KOPT-K1 (cell line): ENCODE results near the gene APBB2.
"Not testable (repeated sequence)": the region's sequence is repeated elsewhere in the genome, so short reads cannot be mapped to it uniquely, and the experiment has no call there.

Experiments used
- H3K27ac ChIP-seq: fragments of 200-600 bp; sonication (generic); 2 replicates; pipeline ENCODE4 v1.5.1; 2016; ENCODE audit warnings: antibody characterized with exemption, mild to moderate bottlenecking, low read depth, low read length; ENCODE audit not compliant: poor library complexity, severe bottlenecking
- H3K36me3 ChIP-seq: fragments of 200-600 bp; sonication (generic); 2 replicates; pipeline ENCODE4 v1.5.1; 2017; ENCODE audit warnings: antibody characterized with exemption, mild to moderate bottlenecking, low read length, moderate library complexity; ENCODE audit not compliant: insufficient read depth
- H3K9me3 ChIP-seq: fragments of 200-600 bp; sonication (generic); 2 replicates; pipeline ENCODE4 v1.5.1; 2017; ENCODE audit warnings: antibody characterized with exemption, low read length, mild to moderate bottlenecking; ENCODE audit not compliant: insufficient read depth, poor library complexity, severe bottlenecking

Gene APBB2

DNA sequence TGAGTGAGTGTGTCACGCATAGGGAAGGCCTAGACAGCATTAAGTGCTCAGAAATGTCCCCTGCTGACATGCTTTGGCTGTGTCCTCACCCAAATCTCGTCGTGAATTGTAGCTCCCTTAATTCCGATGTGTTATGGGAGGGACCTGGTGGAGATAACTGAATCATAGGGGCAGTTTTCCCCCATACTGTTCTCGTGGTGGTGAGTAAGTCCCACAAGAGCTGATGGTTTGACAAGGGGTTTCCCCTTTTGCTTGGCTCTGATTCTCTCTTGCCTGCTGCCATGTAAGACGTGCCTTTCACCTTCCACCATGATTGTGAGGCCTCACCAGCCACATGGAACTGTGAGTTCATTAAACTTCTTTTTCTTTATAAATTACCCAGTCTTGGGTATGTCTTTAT lies 386.6 kb downstream of the APBB2 start:
- no peaks in the 10 kb centered on the region for H3K9me3 ChIP-seq
- no peak overlapping the region for H3K27ac ChIP-seq
- no peaks in the 10 kb centered on the region for H3K36me3 ChIP-seq

- no peaks in the 10 kb centered on the region for H3K36me3 ChIP-seq
- H3K9me3 ChIP-seq: no peaks in the 10 kb centered on the region
- H3K27ac ChIP-seq: no peak overlapping the region
Measured at GRCh38 chr4:40826821-40827220, 387.5 kb downstream of the APBB2 start.

DNA sequence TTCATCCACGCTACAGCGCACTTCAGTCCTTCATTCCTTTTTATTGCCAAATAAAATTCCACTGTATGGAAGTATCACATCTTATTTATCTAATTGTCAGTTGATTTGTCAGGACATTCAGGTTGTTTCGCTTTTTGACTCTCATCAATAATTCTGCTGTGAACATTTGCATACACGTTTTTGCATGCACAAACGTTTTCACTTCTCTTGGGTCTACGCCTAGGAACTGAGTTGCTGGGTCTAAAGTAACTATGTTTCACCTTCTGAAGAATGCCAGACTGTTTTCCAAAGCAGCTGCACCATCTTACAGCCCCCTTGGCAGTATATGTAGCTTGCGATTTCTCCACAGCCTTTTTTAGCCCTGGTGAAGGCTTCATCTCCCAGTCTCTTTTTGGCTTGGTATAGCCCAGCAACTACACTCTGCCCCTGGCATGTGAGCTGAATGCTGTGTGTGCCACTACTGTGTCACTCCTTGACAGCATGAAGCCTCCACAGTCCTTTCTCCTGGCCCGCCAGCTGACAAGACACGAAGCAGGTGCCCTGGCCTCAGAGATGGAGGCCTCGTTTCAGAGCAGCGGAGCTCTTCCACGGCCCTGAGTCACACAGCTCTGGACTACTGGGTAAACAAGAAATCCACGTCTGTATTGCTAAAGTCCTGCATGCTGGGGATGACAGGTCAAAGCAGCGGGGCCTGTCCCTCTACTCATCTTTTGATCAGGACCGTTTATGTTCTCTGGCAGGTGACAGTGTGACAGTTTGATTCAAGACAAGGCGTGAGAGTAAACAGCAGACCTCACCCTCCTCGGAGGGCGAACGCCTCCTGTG lies 389.1 kb downstream of the APBB2 start:
- H3K9me3 ChIP-seq: no peaks in the 10 kb centered on the region
- no peaks in the 10 kb centered on the region for H3K36me3 ChIP-seq
- H3K27ac ChIP-seq: no peak overlapping the region

- Histone ChIP-seq H3K36me3 (no peaks in the 10 kb centered on the region), H3K9me3 (no peaks in the 10 kb centered on the region), H3K27ac (no peak overlapping the region)
Measured at GRCh38 chr4:40822420-40823166, 391.7 kb downstream of the APBB2 start.

DNA sequence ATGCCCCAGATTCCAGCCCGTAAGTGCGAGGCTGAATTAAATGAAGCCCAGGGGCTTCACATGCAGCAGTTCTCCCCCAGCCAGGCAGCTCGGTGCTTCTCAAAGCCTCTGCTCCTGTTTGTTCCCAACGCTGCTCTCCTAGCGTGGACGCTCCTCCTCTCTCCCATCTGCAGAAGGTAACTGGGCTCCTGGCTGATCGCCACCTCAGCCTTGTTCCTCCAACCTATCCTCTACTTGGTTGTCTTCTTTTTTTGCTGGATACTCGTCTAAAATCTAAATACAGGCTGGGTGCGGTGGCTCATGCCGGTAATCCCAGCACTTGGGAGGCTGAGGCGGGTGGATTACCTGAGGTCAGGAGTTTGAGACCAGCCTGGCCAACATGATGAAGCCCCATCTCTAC lies 394.2 kb downstream of the APBB2 start:
- H3K9me3 ChIP-seq: no peaks in the 10 kb centered on the region
- H3K27ac ChIP-seq: no peak overlapping the region
- H3K36me3 ChIP-seq: no peaks in the 10 kb centered on the region

DNA sequence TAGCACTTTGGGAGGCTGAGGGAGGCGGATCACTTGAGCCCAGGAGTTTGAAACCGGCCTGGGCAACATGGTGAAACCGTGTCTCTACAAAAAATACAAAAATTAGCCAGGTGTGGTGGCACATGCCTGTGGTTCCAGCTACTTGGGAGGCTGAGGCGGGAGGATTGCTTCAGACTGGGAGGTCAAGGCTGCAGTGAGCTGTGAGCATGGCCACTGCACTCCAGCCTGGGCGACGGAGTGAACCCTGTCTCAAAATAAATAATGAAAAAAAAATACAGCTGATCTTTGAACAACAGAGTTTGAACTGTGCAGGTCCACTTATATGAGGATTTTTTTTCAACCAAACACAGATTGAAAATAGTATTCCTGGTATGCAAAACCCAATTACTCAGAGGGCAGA lies 397.2 kb downstream of the APBB2 start:
- not testable (repeated sequence) for H3K9me3 ChIP-seq, H3K27ac ChIP-seq, H3K36me3 ChIP-seq

DNA sequence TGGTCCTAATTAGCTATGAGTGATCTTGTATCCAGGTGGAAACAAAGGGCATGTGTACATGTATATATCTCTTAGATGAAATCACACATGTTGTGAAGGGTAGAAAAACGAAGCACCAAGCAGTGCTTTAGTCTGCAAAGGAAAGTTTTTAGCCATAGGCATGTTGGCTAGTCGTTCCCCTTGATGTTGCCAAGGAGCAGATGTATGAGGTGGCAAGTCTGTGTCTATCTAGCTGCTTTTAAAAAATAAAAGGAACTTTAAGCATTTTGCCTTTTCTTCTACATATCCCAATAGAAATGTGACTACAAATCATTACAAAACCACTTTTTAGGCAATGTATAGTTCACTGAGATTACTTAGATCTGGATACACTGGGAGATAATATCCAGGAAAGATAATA lies 401.5 kb downstream of the APBB2 start:
- Histone ChIP-seq H3K36me3 (no peaks in the 10 kb centered on the region), H3K9me3 (no peaks in the 10 kb centered on the region), H3K27ac (no peak overlapping the region)

DNA sequence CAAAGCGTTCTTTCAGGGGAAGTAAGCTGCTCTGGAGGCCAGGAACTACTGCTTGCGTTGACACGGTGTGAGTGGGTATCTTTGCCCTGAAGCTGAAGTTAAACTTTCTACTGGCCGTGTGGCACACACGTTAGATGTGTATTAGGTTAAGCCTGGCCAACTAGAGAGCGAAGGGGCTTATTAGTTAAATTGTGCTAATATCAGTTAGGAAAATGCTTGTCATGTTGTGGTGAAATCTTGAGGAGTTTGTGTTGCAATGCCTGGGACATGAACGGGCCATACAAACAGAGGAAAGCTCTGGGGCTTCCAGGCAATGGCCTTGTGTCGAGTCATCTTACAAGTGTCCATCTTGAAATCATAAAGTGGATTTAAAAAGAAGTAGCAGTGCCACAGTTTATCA lies 402.0 kb downstream of the APBB2 start:
- Histone ChIP-seq H3K9me3 (no peaks in the 10 kb centered on the region), H3K27ac (no peak overlapping the region)

DNA sequence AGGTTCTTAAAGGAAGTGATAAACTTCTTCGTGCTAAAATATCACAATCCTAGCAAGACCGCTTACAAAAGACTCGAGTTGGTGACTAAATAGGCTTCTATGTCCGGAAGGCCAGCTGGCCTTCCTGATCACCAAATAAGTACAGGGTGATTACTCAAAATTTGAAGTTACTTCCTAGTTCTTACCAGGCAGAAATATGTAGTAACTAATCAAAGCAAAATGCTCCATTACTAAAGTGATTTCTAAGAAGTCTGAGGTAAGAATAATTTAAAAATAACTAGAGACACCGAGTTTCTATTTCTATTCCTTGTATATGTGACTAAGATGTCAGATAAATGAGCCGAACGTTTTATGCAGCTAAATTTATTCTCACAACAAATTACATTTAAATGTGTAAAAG lies 402.4 kb downstream of the APBB2 start:
- no peak overlapping the region for H3K27ac ChIP-seq
- no peaks in the 10 kb centered on the region for H3K9me3 ChIP-seq
- H3K36me3 ChIP-seq: no peaks in the 10 kb centered on the region

More for the DNA sequence above, 402.0 kb downstream of the APBB2 start:
- no peaks in the 10 kb centered on the region for H3K36me3 ChIP-seq

DNA sequence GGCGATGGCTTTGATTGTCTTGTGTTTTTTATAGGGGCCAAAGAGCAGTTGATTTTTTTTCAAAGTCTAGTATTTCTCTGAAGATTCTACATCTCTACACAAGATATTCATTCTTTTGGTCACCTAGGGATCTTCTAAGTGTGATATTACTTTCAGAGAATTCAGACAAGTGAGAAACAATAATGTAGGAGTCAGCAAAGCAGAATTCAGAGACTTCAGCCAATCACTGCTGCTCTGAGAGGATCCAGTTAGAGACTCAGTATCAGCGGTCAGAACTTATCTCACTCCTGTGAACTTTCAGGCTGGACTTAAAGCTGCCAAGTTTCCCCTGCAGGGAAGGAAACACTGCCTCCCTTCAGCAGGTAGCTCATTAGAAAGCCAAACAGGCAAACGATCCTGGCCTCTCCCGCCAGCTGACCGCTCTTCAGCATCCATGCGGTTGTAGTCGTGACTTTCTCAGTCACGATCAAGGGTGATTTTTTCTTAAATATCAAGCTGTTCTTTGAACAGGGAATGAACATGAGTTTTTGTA lies 405.4 kb downstream of the APBB2 start:
- Histone ChIP-seq H3K36me3 (no peaks in the 10 kb centered on the region), H3K27ac (no peak overlapping the region), H3K9me3 (no peaks in the 10 kb centered on the region)

DNA sequence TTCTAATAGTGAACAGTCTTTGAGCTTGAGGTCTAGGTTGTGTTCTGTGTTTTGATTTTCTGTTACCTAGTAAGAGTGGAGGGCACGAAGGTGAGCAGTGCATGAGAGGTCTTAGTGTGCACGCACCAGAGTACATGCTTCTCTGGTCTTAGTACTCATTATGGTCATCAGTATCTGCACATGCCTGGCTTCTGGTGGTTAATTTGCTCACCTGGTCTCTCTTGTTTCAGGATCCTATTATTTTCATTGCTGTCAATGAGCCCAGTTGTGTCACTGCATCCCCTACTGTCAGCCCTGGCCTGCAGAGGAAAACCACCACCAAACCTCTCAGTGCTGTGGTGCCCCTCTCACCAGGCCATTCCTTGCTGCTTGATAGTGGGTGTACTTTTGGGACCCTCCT lies 409.7 kb downstream of the APBB2 start:
- no peaks in the 10 kb centered on the region for H3K9me3 ChIP-seq
- H3K27ac ChIP-seq: no peak overlapping the region
- H3K36me3 ChIP-seq: no peaks in the 10 kb centered on the region

DNA sequence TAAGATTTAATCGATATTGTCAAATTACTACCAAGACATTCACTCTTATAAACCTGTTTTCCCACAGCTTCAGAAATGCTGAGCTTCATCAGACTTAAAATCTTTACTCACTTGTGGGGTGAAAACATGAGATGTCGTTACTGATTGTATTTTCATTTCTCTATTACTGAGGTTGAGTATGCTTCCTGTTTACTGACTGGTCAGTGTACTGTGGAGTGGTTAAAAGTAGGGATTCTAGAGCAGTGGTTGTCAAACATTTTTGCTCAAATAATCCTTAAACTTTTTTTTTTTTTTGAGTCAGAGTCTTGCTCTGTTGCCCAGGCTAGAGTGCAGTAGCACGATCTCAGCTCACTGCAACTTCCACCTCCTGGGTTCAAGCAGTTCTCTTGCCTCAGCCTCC lies 414.3 kb downstream of the APBB2 start:
- Histone ChIP-seq H3K9me3 (no peaks in the 10 kb centered on the region), H3K36me3 (no peaks in the 10 kb centered on the region), H3K27ac (no peak overlapping the region)

DNA sequence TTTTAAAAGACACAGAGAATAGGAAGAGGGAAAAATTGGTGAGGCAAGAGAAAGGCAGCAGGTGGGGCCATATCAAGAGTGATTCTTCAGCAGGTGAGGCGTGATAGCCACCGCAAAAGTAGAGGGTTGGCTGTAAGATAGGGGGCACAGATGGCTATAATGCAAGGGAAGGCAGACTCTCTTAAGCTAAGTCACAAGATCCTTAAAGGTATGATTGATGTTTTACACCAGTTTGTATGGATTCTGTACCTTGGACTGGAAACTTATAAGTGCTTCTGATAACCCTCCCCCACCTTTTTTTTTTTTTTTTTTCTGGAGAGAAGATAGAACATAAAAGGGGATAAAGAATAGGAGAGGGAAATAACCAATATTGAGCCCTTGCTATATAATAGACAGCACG lies 424.6 kb downstream of the APBB2 start:
- no peak overlapping the region for H3K27ac ChIP-seq
- no peaks in the 10 kb centered on the region for H3K36me3 ChIP-seq
- no peaks in the 10 kb centered on the region for H3K9me3 ChIP-seq

GRCh38 chr4:40789031-40789430 lies 425.3 kb downstream of the APBB2 start:
- H3K27ac ChIP-seq: no peak overlapping the region
- H3K9me3 ChIP-seq: no peaks in the 10 kb centered on the region
- H3K36me3 ChIP-seq: no peaks in the 10 kb centered on the region

- no peaks in the 10 kb centered on the region for H3K9me3 ChIP-seq
- H3K36me3 ChIP-seq: no peaks in the 10 kb centered on the region
- no peak overlapping the region for H3K27ac ChIP-seq
Measured at GRCh38 chr4:40788331-40788730, 426.0 kb downstream of the APBB2 start.
